Kidney epithelial cell (primary cell): ENCODE measurements around the gene SRPK3. TPM values are rescaled to one million over a fixed set of nuclear protein-coding genes. Genes with fewer than 3 reads are reported as not detected.

Experiments used
- DNase-seq: peaks from one replicate; pipeline ENCODE4 v3.0.0-alpha.2; 2010; ENCODE audit warnings: low read depth
- H3K27me3 ChIP-seq: 2 replicates; pipeline ENCODE4 v1.6.0; 2011; ENCODE audit warnings: low read length; ENCODE audit not compliant: control insufficient read depth, insufficient read depth
- H3K36me3 ChIP-seq: 2 replicates; pipeline ENCODE4 v1.5.1; 2011; ENCODE audit warnings: low read length; ENCODE audit not compliant: control insufficient read depth, insufficient read depth
- H3K4me3 ChIP-seq: 2 replicates; pipeline ENCODE4 v1.5.1; 2011; ENCODE audit warnings: low read depth, mild to moderate bottlenecking, control low read depth, low read length
- CTCF ChIP-seq: IDR thresholded peaks from 2 replicates; pipeline ENCODE4 v1.5.1; 2011; ENCODE audit warnings: mild to moderate bottlenecking, moderate library complexity, low read length, control low read depth, inconsistent platforms; ENCODE audit not compliant: insufficient read depth, poor library complexity, severe bottlenecking
- total RNA-seq: library from RNA; depleted of rRNA; stranded (reverse); fragments of >200 nt; gene quantifications from 2 replicates; pipeline ENCODE4 v1.2.3, GENCODE V29; 2015

The SRPK3 gene
- 0.08 and 0.27 TPM in 2 replicates for total RNA-seq

DNA sequence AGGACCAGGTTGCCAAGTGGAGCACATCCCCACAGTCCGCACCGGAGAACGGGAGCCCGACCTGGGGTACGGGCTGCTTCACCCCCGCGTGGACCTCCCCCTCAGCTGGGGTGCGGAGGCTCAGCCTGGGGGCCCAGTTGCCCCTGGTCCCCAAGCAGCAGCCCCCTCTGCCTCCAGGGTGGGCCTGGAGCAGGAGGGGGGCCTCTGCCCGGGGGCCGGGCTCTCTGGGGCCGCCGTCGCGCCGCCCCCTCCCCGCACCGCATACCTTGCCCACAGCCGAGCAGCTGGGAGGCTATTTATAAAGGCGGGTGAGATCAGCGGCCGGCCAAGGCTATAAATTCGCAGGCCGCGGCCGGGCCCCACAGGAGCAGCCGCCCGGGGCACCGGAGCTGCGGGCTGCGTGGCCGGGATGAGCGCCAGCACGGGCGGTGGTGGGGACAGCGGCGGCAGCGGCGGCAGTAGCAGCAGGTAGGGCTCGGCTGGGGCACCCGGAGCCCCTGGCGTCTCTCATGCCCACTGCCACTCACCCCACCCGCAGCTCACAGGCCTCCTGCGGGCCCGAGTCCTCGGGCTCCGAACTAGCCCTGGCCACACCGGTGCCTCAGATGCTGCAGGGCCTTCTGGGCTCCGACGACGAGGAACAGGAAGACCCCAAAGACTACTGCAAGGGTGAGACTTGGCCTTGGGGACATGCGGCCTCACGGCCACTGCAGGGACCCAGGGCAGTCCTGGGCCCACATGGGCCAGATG is at the start of gene SRPK3:
TSS of gene SRPK3 (plus strand) at position 364 of the 750 bp plus-strand sequence. CDS start at position 410, 46 bp downstream.
- Histone ChIP-seq H3K27me3 (no peaks in the 10 kb centered on the region), H3K4me3 (no peak within 1 kb of the TSS), H3K36me3 (no peaks in the 10 kb centered on the region)
- TF ChIP-seq CTCF, result no peak
- no peak for DNase-seq

DNA sequence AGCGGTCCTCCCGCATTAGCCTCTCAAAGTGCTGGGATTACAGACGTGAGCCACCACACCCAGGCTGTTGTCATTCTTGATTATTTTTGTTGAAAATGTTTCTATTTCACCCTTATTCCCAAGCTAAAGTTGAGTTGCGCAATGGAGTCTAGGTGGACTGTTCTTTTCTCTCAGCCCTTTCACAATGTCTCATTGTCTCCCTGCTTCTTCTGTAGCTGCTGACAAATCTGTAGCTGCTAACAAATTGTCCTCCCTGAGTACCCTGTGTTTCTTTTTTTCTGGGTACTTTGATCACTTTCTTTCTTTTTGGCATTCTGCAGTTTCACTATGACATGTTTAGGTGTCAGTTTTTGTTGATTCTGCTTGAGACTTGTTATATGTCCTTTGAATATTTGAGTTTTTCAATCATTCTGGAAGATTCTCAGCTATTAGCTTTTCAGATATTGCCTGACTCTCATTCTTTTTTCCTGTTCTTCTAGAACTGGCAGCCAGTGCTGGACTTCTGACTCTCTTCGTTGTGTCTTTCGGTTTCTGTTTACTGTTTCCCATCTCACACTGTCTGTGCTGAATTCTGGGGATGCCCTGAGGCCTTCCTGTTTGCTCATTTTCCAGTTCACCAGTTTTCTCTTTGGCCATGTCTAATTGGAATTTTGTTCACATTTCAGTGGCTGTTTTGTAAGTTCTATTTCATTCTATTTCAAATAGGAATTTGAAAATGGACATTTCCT is 49.6 kb upstream of the SRPK3 start:
- Histone ChIP-seq H3K27me3 (no peaks in the 10 kb centered on the region), H3K4me3 (no peak overlapping the region), H3K36me3 (no peaks in the 10 kb centered on the region)
- TF ChIP-seq CTCF, result no peak
- DNase-seq, result no peak

DNA sequence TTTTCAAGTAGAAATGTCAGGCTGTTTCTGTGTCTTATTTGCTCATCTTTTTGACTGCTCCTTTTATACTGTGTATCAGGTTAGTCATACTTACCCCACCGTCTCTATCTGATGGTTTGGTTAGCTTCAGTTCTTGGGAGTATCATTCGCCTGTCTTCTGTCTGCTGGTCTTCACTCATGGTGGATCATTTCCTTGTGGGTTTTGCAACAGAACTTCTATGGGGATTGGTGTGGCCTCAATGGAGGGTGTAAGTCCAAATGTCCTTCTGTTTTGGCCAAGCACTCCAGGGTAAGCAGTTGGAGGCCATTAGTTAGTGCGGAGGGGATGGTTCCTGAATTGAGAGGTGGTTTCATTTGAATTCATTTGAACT is 49.0 kb upstream of the SRPK3 start:
- Histone ChIP-seq H3K36me3 (no peaks in the 10 kb centered on the region), H3K4me3 (no peak overlapping the region), H3K27me3 (no peaks in the 10 kb centered on the region)
- TF ChIP-seq CTCF, result no peak
- DNase-seq, result no peak

DNA sequence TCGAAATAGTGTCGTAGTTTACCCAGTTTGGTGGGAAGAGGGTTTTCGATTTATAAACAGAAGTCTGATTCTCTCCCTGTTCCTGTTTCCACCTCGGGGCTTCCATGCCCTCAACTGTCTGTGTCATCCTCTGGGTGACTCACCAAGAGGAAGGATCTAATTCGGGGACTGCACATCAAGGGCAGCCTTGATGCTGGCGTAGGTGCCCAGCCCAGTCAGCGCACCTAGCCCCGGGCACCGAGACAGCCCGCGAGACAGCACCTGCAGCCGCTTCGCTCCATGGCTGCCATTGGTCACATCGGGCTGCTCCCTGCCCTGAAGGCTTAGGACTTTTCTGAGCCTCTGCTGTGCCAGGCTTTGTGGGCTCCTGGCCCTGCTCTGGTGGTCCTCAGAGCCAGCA is 48.4 kb upstream of the SRPK3 start:
- no peaks in the 10 kb centered on the region for H3K27me3 ChIP-seq
- H3K36me3 ChIP-seq, result no peaks in the 10 kb centered on the region
- no peak overlapping the region for H3K4me3 ChIP-seq
- DNase-seq, result no peak
- no peak for TF ChIP-seq CTCF

GRCh38 chrX:153733651-153734240 is 47.1 kb upstream of the SRPK3 start:
- DNase-seq, result no peak
- no peak for TF ChIP-seq CTCF
- Histone ChIP-seq H3K27me3 (no peaks in the 10 kb centered on the region), H3K36me3 (no peaks in the 10 kb centered on the region), H3K4me3 (no peak overlapping the region)

- TF ChIP-seq CTCF, result no peak
- DNase-seq, result no peak
- Histone ChIP-seq H3K4me3 (no peak overlapping the region), H3K27me3 (no peaks in the 10 kb centered on the region), H3K36me3 (no peaks in the 10 kb centered on the region)
Measured at GRCh38 chrX:153734871-153735270, 46.0 kb upstream of the SRPK3 start.
